OCI-M1 (cell line): ENCODE data around the gene STAP1.
A peak's percentile ranks its signal among the peaks of the same experiment; 100 is the strongest.
"Not testable (repeated sequence)": the region's sequence is repeated elsewhere in the genome, so short reads cannot be mapped to it uniquely, and the experiment has no call there.

Experiments
- DNase-seq: peaks from one replicate; lab custom pipeline; 2025; lab: John Stamatoyannopoulos, UW

The STAP1 gene

DNA sequence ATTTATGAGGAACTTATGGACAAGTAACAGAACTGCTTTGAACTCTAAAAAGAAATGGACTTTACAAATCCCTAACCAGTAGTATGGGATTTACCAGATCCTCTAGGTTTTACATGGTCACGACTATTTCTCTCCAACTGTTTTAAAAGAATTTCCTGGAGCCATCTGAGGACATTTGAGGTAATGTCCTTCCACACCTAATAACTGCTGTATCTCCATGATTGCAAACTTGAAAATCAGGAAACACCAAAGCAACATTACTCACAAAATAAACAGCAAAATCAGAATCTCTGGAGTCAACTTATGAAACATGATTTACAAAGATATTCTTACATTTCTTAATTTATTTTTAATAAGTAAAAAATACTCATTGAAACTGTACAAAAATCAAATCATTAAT lies 58.0 kb downstream of the STAP1 start:
- DNase-seq, result no peak

DNA sequence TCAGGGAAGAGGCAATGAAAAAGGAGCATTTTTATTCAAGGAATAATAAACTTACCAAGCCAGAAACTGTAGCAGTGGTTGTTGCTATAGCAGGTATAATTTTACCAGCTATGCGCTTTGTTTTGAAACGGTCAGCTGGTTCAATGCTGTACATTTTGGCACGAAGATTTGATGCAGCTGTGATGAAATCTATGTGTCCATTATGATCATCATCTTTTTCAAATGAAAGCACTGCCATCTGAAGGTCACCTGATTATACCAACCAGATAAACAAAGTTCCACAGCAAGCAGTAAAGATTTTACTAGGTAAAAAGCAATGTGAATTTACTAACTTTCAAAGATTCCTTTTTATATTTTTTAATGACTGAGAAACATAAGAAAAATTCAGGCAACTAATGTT lies 66.4 kb downstream of the STAP1 start:
- DNase-seq, result no peak

DNA sequence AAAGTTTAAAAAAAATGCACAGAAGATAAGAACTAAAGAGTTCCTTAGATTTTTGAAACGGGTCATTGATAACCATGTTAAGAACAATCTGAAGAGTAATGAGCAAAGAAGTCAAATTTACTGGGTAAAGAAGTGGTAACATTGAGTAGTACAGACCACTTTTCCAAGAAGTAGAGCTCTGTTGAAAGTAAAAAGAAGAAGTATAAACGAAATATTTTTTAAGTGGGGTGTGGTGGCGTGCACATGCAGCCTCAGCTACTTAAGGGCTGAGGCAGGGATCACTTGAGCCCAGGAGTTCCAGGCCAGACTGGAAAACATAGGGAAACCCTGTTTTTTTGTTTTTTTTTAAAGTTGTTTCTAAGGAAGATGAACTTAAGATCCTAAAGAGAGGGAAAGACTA lies 74.0 kb downstream of the STAP1 start:
- DNase-seq, result peak; percentile 68

DNA sequence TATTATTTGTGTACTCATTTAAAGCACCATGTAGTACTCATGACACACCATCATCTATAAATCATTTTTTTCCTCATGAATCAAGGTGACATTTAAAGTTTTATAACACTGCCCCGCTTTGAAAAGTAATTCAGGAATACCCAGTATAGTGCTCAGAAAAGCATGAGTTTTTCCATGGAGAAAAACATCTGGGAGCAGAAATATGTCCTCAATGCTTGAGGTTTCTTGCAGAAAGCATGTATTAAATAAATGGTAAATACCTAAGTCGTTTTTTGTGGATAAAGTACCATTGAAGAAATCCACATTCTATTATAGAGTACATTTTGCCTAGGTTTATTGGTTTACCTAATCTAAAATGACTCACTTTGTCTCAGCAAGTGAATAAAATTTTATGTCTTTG lies 76.2 kb downstream of the STAP1 start:
- no peak for DNase-seq

DNA sequence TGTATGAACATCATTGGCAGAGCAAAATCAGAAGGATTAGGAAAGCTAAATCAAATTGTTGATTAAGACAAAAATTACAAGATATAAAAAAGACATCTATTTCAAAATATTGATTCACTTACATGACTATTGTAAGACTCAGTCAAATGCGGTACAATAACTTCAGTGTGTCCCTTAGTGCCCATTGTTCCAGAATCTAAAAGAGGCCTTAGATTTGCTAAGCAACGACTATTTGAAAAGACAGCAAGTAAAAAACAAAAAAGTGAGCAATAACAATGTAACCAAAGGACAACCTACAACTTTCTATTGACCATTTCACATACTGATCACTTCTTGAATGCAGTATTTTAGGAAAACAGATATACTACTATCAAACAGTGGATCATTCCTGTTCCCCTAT lies 76.8 kb downstream of the STAP1 start:
- no peak for DNase-seq

DNA sequence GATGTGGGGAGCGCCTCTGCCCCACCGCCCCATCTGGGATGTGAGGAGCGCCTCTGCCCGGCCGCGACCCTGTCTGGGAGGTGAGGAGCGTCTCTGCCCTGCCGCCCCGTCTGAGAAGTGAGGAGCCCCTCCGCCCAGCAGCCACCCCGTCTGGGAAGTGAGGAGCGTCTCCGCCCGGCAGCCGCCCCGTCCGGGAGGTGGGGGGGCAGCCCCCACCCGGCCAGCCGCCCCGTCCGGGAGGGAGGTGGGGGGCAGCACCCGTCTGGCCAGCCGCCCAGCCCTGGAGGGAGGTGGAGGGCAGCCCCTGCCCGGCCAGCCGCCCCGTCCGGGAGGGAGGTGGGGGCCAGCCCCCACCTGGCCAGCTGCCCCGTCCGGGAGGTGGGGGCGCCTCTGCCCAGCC lies 78.5 kb downstream of the STAP1 start:
- DNase-seq, result not testable (repeated sequence)

DNA sequence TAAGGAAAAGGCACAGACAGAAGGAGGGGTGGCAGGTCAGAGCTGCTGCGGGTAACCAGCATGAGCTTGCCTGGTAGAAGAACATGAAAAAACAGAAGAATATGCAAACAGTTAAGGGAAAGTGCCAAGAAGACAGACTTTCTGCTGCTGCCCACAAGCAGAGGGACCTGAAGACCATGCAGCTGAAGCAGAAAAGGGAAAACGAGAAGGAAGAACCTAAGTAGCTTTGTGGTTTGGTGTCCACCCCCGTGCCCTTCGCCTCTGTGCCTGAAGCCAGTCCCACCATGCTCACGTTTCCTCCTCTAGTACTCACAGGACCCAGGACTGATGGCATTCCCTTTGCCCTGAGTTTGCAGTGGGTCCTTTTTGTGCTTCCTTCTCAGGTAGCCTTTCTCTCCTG lies 79.6 kb downstream of the STAP1 start:
- no peak for DNase-seq

DNA sequence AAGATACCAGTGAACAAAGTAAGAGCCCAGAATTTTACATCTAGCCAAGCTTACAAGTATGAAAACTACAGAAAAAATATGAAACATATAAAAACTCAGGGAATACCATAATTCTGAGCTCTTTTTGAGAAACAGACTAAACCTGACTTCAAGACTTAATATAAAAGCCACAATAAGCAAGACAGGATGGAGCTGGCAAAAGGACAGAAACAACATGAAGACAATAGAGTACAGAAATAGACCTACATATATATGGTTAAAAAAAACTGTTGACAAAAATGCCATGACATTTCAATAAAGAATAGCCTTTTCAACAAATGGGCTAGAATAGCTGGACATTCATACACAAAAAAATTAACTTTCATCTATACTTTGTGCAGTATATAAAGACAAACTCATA lies 93.0 kb downstream of the STAP1 start:
- no peak for DNase-seq
